PC-3 (cell line): ENCODE results near the gene NR1D2. TPM values are rescaled to one million over a fixed set of nuclear protein-coding genes. Genes with fewer than 3 reads are reported as not detected.

Experiments
- ATAC-seq: fragments of 200-7000 bp; cut with Tn5 transposase; 2 replicates; pipeline ENCODE4 v1.9.1; 2020; ENCODE audit warnings: mild to moderate bottlenecking, moderate library complexity
- BruUV-seq: library from RNA; stranded (reverse); fragments of 400-500 nt; replicated peaks from 2 replicates; lab custom pipeline; 2021; lab: Mats Ljungman, UMichigan
- CTCF ChIA-PET: fragments of 300-600 bp; sonication (Branson Sonifier 250); formaldehyde crosslinking; loops from one replicate; lab custom pipeline; 2022; ENCODE audit warnings: antibody characterized with exemption; lab: Charles Lee
- POLR2A ChIA-PET: fragments of 300-600 bp; sonication (Branson Sonifier 250); formaldehyde crosslinking; loops from one replicate; lab custom pipeline; 2022; ENCODE audit warnings: antibody characterized with exemption; ENCODE audit not compliant: unreplicated experiment; lab: Charles Lee
- DNase-seq: peaks from one replicate; pipeline ENCODE4 v3.0.0-alpha.2; 2015
- H2AFZ ChIP-seq: fragments of 300-600 bp; sonication (generic); 2 replicates; pipeline ENCODE4 v1.6.0; 2016; ENCODE audit warnings: antibody characterized with exemption, low read length
- H3F3A ChIP-seq: fragments of 300-600 bp; sonication (generic); one replicate; pipeline ENCODE4 v1.6.0; 2017; ENCODE audit warnings: antibody characterized with exemption, low read length, control low read depth, mild to moderate bottlenecking; ENCODE audit not compliant: unreplicated experiment
- H3K27ac ChIP-seq: fragments of 300-600 bp; sonication (generic); 2 replicates; pipeline ENCODE4 v1.5.1; 2016; ENCODE audit warnings: mild to moderate bottlenecking, low read length
- H3K27me3 ChIP-seq: fragments of 300-600 bp; sonication (generic); 2 replicates; pipeline ENCODE4 v1.6.1; 2016; ENCODE audit warnings: low read length, mixed read lengths
- H3K36me3 ChIP-seq: fragments of 300-600 bp; sonication (generic); 2 replicates; pipeline ENCODE4 v1.6.1; 2016; ENCODE audit warnings: low read depth, mixed run types, low read length, mixed read lengths
- H3K4me1 ChIP-seq: fragments of 300-600 bp; sonication (generic); 2 replicates; pipeline ENCODE4 v1.5.1; 2016; ENCODE audit warnings: low read length; ENCODE audit not compliant: insufficient read depth
- H3K4me2 ChIP-seq: fragments of 300-600 bp; sonication (generic); 2 replicates; pipeline ENCODE4 v1.6.0; 2016; ENCODE audit warnings: low read length
- H3K4me3 ChIP-seq: fragments of 300-600 bp; sonication (generic); 2 replicates; pipeline ENCODE4 v1.5.1; 2016; ENCODE audit warnings: mild to moderate bottlenecking, low read length, mixed read lengths
- H3K79me2 ChIP-seq: fragments of 300-600 bp; sonication (generic); 2 replicates; pipeline ENCODE4 v1.6.1; 2017; ENCODE audit warnings: low read length, mixed read lengths
- H3K9ac ChIP-seq: fragments of 300-600 bp; sonication (generic); 2 replicates; pipeline ENCODE4 v1.6.0; 2016; ENCODE audit warnings: mild to moderate bottlenecking, low read length
- H3K9me2 ChIP-seq: fragments of 300-600 bp; sonication (generic); replicated peaks from 2 replicates; pipeline ENCODE4 v1.6.1; 2016; ENCODE audit warnings: mixed run types, low read length, mixed read lengths
- H3K9me3 ChIP-seq: fragments of 300-600 bp; sonication (generic); 2 replicates; pipeline ENCODE4 v1.6.1; 2016; ENCODE audit warnings: low read length, mixed read lengths
- H4K20me1 ChIP-seq: fragments of 300-600 bp; sonication (generic); 2 replicates; pipeline ENCODE4 v1.6.1; 2016; ENCODE audit warnings: low read length, mixed read lengths
- EZH2 ChIP-seq: fragments of 300-600 bp; sonication (generic); IDR thresholded peaks from one replicate; pipeline ENCODE4 v1.6.1; 2017; ENCODE audit warnings: antibody characterized with exemption, mild to moderate bottlenecking, low read length; ENCODE audit not compliant: unreplicated experiment
- EZH2phosphoT487 ChIP-seq: fragments of 300-600 bp; sonication (generic); IDR thresholded peaks from 2 replicates; pipeline ENCODE4 v1.6.1; 2018; ENCODE audit warnings: mild to moderate bottlenecking, antibody characterized with exemption, low read length, borderline replicate concordance
- intact Hi-C: fragments of 100-400 bp; cut with micrococcal nuclease; formaldehyde crosslinking; loops from 2 replicates; pipeline ENCODE4 v1.9.0; 2023
- total RNA-seq: library from RNA; depleted of rRNA; stranded (reverse); fragments of >200 nt; gene quantifications from 2 replicates; pipeline ENCODE4 v1.2.3, GENCODE V29; 2014
- TF ChIP-seq, protein P1 (sequence below): fragments of 300-600 bp; sonication (generic); conservative IDR thresholded peaks from 2 replicates; pipeline ENCODE4 v1.5.1; 2017; ENCODE audit warnings: antibody characterized with exemption, low read depth, mild to moderate bottlenecking, low read length

Gene NR1D2
- total RNA-seq, 1 experiment from 2014 or later, result 24.7 TPM

DNA sequence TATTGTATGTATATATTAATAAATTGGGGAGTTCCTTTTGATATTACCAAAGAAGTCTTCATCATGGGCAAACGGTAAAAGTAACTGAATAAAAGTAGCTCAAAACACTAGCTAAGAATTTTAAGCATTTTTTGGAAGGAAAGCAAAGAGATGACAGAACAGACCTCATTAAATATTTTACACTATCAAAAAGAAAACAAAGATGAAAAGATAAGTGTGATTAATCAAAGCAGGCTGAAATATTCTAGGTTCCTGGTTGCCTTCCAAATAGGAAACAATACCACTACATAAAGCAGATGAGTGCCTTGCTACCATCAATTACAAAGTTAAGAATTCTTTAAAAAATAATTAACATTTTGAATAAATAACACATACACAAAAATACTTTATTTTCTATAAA, 31.9 kb upstream of the NR1D2 start:
- no TSS peak for BruUV-seq
- DNase-seq (no peak), ATAC-seq (no peak)
- no peak overlapping the region for H3K4me3 ChIP-seq
- no peaks in the 10 kb centered on the region for H3K9me2 ChIP-seq
- H3K27ac ChIP-seq, result no peak overlapping the region
- intact Hi-C loops, result no loop called here
- H4K20me1 ChIP-seq, result peaks cover 12% of the 10 kb centered on the region
- H3K4me1 ChIP-seq, result peaks cover 26% of the 10 kb centered on the region
- no peak overlapping the region for H2AFZ ChIP-seq
- H3F3A ChIP-seq, result no peaks in the 10 kb centered on the region
- TF ChIP-seq EZH2phosphoT487 (no peak), EZH2 (no peak)
- no peak overlapping the region for H3K9ac ChIP-seq
- no peak overlapping the region for H3K4me2 ChIP-seq
- ChIA-PET POLR2A (no interaction called here), CTCF (no interaction called here)
- peaks cover 52% of the 10 kb centered on the region for H3K79me2 ChIP-seq
- no peaks in the 10 kb centered on the region for H3K9me3 ChIP-seq
- peaks cover 10% of the 10 kb centered on the region for H3K36me3 ChIP-seq
- no peaks in the 10 kb centered on the region for H3K27me3 ChIP-seq

DNA sequence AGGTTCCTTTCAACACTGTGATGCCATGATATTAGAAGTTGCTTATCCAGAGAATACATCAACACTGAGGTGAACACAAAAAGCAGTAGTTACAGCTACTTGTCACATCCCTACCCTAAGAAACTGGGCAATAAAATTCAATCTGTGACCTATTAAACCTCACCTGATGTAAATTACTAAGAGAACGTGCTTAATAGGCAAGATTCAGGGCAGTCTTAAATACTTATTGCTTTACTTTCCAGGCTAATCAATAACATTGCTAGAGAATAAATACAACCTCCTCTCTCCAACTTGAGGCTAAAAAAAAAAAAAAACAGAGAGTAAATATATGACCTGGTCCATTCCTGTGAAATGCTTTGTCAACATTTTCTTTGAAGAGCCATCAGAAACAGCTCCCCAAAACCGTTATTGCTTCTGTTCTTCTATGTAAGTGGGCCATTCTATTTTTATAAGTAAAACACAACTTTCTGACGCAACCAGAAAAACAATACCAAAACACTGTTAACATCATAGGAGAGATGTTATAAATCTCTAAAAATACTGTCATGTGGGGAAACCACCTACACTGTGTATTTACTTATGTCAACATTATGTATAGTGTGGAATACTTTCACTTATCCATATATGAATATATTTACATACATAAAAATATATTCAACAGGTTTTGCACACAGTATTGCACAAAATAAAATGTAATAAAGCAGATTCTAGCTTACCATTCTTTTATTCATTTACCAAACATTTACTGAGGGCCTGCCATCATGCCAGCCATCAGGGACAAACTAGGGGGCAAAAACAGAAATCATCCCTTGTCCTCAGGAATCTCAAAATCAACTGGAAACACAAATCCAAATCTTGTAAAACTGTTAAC, 31.0 kb upstream of the NR1D2 start:
- TF ChIP-seq, protein P1, sequence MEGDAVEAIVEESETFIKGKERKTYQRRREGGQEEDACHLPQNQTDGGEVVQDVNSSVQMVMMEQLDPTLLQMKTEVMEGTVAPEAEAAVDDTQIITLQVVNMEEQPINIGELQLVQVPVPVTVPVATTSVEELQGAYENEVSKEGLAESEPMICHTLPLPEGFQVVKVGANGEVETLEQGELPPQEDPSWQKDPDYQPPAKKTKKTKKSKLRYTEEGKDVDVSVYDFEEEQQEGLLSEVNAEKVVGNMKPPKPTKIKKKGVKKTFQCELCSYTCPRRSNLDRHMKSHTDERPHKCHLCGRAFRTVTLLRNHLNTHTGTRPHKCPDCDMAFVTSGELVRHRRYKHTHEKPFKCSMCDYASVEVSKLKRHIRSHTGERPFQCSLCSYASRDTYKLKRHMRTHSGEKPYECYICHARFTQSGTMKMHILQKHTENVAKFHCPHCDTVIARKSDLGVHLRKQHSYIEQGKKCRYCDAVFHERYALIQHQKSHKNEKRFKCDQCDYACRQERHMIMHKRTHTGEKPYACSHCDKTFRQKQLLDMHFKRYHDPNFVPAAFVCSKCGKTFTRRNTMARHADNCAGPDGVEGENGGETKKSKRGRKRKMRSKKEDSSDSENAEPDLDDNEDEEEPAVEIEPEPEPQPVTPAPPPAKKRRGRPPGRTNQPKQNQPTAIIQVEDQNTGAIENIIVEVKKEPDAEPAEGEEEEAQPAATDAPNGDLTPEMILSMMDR, result no peak
- no peak for TF ChIP-seq EZH2phosphoT487
- no peak for TF ChIP-seq EZH2
- Histone ChIP-seq H3K4me1 (peaks cover 31% of the 10 kb centered on the region), H3K79me2 (peaks cover 61% of the 10 kb centered on the region), H3K9ac (no peak overlapping the region), H2AFZ (no peak overlapping the region), H3K9me3 (no peaks in the 10 kb centered on the region), H3F3A (no peaks in the 10 kb centered on the region), H4K20me1 (peaks cover 21% of the 10 kb centered on the region), H3K4me2 (peak overlapping the region; percentile 95; the same call in 1 of the 2 replicates), H3K4me3 (peak overlapping the region; percentile 91; the same call in 1 of the 2 replicates), H3K27me3 (no peaks in the 10 kb centered on the region), H3K9me2 (no peaks in the 10 kb centered on the region), H3K36me3 (peaks cover 19% of the 10 kb centered on the region), H3K27ac (no peak overlapping the region)
- ChIA-PET POLR2A (no interaction called here), CTCF (no interaction called here)
- intact Hi-C loops, result no loop called here
- BruUV-seq, result no TSS peak
- ATAC-seq (no peak), DNase-seq (no peak)

DNA sequence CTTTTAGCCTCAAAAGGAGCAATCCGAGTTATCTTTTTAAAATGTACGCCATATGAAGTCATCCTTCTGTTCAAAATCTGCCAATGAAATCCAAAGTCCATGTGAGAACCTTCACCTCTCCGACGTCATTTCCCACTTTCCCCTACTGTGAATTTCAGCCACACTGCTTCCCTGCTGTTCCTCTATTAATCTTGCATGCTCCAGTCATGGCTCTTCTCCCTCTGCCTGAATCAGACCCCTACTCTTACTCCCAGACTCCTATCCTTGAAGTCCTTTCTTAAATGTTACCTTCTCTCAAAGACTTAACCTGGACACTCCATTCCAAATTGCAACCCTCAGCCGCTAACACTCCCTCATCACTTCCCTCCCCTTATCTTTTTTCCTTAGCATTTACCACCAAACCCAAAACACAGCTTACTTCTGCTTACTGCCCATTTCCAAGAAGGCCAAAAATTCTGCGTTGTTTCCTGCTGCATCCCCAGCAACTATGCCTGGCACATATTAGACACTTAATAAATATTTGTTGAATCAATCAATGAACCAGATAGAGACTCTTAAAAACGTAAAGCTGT, 29.5 kb upstream of the NR1D2 start:
- Histone ChIP-seq H3K27me3 (no peaks in the 10 kb centered on the region), H3K4me1 (peaks cover 32% of the 10 kb centered on the region), H2AFZ (peak overlapping the region; percentile 84; the same call in 1 of the 2 replicates), H3K9me2 (no peaks in the 10 kb centered on the region), H3K4me2 (peak overlapping the region; percentile 95), H3K27ac (no peak overlapping the region), H3K79me2 (peaks cover 71% of the 10 kb centered on the region), H3F3A (peaks cover 2% of the 10 kb centered on the region), H3K36me3 (peaks cover 30% of the 10 kb centered on the region), H4K20me1 (peaks cover 36% of the 10 kb centered on the region), H3K9me3 (no peaks in the 10 kb centered on the region), H3K4me3 (peak overlapping the region; percentile 91), H3K9ac (peak overlapping the region; percentile 95)
- ATAC-seq, result no peak
- TF ChIP-seq, protein P1, result no peak
- TF ChIP-seq EZH2 (no peak), EZH2phosphoT487 (no peak)
- POLR2A ChIA-PET, result no interaction called here
- BruUV-seq, result no TSS peak
- DNase-seq, result no peak
- intact Hi-C loops, result loop anchor here (2.0 to 5.0 kb wide), 2 partner anchors 29 to 42 kb away; partner anchors contain the start of gene NR1D2
- CTCF ChIA-PET, result interaction anchor here (0.7 to 1.2 kb wide), 2 partner anchors 27 to 106 kb away, joined by 3 to 6 read pairs; no protein-coding TSS in a partner anchor
